Testis (tissue), 2 donors: Measurements from ENCODE around the gene CCND3.

ENCODE experiments used
- CTCF ChIP-seq, 3 experiments: fragments of 450-650 bp in 2 of 3; fragments of 200-600 bp in 1 of 3; sonication (generic) in 1 of 3; IDR thresholded peaks; one replicate each; pipeline ENCODE4 v1.5.1; 2016 to 2019; ENCODE audit warnings: antibody characterized with exemption in 3 of 3, mild to moderate bottlenecking in 2 of 3, moderate library complexity in 1 of 3
- POLR2A ChIP-seq: fragments of 450-650 bp; IDR thresholded peaks from one replicate; pipeline ENCODE4 v1.6.1; 2017; ENCODE audit warnings: antibody characterized with exemption, mild to moderate bottlenecking, moderate library complexity

GRCh38 chr6:41972826-41973225 is 31.2 kb upstream of the CCND3 start:
- TF ChIP-seq CTCF (IDR thresholded peaks at IDR 0.05) (no peak), POLR2A (no peak)
